Tongue (tissue), 2 donors: ENCODE measurements around the gene MACROD2. TPM values are rescaled to one million over a fixed set of nuclear protein-coding genes. Genes with fewer than 3 reads are reported as not detected.
A peak's percentile ranks its signal among the peaks of the same experiment; 100 is the strongest.

Source experiments
- DNase-seq: peaks from one replicate; pipeline ENCODE4 v3.0.0-alpha.2; 2015
- total RNA-seq: library from RNA; depleted of rRNA; stranded (reverse); fragments of >200 nt; gene quantifications from one replicate; pipeline ENCODE4 v1.2.3, GENCODE V29; 2014

MACROD2 gene
- total RNA-seq, 1 donor from 2014 or later, result 5.0 TPM

DNA sequence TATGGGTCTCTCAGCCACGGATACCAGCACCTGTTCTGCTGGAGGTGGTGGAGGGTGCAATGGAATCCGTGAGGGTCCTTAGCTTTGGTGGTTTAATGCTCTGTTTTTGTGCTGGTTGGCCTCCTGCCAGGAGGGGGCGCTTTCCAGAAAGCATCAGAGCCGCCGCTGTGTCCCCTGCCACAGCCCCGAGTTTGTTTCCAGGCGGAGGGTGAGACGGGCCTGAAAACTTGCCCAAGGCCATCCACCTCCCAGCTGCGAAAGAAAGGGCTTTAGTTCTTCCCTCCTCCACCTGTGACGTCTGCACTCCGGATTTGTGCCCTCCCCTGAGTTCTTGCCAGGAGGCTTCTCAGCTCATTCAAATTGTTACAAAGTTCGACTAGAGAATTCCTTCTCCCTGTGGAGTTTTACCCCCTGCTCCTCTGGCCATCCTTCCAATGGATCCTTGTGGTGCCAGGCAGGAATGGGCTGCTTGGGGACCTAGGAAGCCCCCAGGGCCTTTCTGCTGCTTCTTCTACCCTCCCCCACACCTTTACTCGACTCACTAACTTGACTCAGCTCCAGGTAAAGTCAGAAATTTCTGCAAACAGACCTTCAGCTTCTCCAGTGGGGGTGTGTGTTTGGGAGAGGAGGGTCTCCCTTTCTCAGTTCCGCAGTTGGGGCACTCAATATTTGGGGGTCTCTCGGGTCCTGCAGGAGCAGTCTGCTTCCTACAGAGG lies 1704.3 kb downstream of the MACROD2 start:
- DNase-seq, result peak; percentile 39

DNA sequence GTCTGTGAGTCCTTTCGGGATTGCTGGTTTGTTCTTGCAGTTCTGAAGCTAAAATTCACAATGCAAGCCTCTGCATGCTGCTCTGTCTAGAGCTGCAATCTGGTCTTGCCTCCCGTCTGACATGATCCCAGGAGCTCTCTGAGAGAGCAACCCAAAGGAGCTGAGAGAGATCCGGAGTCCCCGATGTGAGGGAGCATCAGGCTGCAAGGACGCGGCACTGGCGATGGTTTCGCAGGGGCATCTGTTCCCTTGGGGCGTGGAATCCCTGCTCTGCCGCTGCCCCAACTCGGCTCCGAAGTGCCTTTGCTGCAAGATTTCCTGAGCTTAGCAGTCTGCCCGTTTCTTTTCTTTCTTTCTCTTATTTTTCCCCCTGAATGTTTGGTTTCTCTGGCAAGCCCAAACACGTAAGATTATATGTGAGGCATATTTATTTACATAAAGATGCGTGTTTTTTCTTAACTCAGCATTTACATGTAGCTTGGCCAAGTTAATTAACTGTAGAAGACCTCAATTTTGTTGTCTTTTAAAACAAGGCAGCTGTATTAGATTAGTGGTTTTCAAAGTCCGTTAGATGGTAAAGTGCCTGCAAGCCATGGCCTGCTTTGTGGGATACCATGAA lies 1704.9 kb downstream of the MACROD2 start:
- peak; percentile 35 for DNase-seq

DNA sequence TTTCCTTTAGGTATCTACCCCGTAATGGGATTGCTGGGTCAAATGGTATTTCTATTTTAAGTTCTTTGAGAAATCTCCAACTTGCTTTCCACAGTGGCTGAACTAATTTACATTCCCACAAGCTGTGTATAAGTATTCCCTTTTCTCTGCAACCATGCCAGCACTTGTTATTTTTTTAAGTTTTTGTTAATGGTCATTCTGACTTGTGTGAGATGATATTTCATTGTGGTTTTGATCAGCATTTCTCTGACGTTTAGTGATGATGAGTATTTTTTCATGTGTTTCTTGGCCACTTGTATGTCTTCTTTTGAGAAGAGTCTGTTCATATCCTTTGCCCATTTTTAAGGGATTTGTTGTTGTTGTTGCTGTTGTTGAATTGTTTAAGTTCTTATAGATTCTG lies 1706.8 kb downstream of the MACROD2 start:
- DNase-seq, result peak; percentile 18

DNA sequence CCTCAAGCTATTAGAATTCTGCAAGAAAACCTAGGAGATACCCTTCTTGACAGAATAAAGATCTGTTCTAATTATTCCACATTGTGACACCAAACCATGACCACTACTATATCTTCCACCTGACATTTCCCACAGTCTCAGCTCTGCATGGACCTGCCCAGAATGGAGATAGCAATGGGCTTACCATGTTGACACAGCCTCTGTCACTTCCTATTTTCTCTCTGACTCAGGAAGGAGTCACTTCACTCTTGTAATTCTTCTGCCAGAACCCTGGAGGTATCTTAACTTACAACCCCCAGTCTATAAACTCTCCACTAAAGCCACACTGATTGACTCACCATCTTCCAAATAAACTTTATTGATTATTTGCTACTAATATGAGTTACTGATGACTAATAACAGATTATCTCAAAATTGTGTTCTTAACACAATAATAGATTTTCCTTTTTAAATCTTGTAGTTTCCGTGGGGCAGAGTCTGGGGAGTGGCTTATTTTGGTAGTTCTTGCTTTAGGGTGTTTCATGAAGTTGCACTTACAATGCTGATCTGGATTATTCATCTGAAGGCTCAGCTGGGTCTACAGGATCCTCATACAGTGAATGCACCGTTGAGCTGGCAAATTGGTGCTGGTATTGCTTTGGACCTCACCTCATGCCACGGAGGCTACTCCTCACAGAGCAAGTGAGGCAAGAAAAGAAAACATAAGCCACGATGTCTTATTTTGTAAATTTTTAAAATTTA lies 1708.0 kb downstream of the MACROD2 start:
- DNase-seq, result no peak

DNA sequence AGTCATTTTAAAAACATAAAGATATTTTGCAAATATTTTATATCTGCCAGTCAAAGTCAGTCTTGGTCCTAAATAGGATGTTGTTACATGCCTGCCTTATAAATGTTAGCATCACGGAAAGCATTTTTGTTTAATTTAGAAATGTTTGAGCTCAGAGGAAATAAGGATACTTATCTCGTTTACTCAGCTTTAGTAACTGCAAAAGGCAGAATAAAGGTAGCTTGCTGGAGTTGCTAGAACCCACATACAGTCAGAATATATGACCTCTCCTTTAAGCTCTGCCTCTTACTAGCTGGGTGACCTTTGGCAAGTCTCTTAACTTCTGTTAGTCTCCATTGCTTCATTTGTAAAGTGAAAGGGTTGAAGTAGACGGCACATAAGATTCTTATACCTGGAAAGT lies 1710.7 kb downstream of the MACROD2 start:
- DNase-seq, result no peak

DNA sequence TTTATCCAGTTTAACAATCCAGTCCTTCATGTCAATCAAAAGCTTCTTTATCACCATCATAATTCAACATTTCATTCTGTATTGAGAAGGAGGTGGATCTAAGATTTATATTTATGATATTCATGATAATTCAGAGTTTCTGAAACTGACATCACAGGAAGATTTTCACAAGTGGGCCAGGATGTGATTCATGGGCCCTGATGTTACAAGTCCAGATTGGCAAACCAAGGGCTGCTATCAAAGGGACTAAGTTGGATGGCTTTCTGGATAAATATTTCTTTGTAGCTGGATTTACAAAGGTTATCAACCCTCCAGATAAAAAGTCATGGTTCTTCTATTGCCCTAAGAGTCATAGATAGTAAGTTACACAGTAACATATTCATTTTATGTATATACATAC lies 1711.4 kb downstream of the MACROD2 start:
- no peak for DNase-seq

DNA sequence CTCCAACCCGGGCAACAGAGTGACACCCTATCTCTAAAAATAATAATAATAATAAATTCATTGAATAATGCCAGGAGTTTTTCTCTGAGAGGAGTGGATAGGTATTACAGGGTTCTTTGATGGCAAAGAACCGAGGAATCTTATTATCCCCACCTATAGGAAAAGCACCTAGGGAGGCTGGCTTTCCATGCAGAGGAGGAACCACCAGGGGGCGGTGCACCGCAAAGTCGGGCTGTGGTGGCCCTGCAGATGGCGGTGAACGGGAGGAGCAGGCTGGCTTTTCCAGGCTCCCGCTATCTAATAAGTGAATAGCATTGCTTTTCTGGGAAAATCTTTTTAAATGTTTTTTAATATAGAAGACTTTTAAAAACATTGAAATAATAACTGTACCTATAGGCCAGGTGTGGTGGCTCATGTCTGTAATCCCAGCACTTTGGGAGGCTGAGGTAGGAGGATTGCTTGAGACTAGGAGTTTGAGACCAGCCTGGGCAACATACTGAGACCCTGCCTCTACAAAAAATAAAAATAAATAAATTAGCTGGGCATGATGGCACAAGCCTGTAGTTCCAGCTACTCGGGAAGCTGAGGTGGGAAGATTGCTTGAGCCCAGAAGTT lies 1713.8 kb downstream of the MACROD2 start:
- no peak for DNase-seq

DNA sequence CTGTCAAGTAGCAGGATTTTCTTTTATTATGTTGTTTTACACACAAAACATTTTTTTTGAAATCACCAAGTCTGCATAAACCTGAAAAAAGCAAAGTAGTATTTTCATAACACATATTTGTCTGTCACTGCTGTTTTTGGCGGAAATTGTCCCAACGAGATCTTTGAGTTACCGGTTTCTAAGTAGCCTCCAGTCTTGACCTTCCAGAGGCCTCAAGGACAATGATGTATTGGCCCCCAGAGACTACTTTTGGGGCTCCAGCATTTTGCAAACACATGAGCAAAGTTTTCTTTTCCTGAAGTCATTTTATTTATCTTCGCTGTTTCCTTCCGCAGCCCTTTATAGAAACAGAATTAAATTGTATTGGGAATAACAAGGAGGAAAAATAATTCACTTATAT lies 1715.3 kb downstream of the MACROD2 start:
- DNase-seq, result no peak

DNA sequence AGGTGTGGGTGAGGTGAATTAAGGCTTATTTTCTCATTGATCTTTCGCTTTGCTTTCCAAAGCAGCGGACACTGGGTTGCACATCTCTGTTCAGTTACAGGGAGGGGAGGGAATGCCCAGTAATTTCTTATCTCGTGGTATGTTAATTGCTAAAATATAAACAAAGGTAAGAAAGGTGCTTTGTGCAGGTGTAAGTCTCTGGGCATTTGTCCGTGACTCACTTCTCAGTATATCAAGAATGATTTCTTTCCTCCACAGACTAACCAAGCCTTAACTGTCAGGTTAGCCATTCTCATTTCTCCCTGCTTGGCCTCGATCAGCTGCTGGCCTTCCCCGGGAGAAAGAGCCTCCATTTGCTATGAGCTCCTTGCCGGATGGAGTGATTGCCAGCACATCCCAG lies 1715.9 kb downstream of the MACROD2 start:
- DNase-seq, result no peak

DNA sequence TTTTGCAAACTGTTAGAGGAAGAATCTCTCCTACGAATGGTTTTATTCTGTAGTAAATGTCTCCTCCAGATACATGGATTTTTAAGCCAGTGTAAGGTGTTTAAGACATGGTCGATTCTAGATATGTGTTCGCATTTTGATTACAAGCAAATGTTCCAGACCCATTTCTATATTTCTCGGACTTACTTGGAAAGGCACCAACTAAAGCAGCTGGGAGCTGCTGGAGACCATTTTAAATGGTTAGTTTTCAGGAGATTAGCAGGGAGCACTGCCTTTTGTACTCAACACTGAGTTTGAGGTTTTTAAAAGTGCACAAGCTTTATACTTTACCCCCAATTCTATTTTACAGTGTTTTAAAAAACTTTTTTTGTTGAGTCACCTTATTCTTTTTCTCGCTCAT lies 1720.9 kb downstream of the MACROD2 start:
- peak; percentile 74 for DNase-seq

DNA sequence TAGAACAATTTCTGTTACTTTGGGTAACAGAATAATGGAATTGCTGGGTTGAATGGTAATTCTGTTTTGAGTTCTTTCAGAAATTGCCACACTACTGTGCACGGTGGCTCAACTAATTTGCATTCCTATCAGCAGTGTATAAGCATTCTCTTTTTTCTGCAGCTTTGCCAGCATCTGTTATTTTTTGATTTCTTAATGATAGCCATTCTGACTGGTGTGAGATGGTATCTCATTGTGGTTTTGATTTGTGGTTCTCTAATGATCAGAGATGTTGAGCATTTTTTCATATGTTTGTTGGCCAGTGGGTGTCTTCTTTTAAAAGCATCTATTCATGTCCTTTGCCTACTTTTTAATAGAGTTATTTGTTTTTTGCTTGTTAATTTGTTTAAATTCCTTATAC lies 1731.1 kb downstream of the MACROD2 start:
- DNase-seq, result no peak

DNA sequence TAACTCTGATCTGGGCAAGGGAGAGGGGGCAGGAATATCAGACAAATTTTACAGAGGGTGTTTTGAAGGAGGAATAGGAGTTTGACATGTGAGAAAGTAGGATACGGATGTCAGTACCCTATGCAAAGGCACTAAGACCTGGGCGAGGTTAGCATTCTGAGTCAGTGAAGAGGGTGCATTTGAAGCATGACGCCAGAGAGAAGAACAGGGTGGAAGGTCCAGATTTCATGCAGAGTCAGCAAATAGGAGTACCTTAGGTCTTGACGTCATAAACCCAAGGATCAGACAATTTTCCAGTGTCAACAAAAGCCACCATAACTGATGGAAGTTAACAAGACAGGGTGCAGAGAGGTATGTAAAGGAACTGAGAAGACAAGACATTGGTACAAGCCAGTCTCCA lies 1738.7 kb downstream of the MACROD2 start:
- DNase-seq, result no peak

DNA sequence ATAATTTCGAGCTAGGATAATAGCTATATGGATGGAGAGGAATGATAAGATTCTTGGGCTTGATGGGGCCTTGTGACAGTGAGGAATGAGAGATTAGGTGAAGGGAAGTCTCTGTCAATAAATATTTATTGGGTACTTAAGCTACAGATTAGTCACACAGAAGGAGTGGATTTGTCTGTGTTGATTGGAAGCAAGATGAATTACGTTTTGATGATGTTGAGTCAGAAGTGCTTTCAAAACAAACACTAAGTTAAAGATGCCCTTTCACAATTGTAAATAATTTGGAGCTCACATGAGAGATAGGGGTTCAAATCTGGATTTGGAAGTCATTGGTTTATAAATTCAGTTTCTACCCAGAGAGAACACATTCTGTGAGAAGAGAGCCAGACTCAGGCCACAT lies 1743.7 kb downstream of the MACROD2 start:
- no peak for DNase-seq

DNA sequence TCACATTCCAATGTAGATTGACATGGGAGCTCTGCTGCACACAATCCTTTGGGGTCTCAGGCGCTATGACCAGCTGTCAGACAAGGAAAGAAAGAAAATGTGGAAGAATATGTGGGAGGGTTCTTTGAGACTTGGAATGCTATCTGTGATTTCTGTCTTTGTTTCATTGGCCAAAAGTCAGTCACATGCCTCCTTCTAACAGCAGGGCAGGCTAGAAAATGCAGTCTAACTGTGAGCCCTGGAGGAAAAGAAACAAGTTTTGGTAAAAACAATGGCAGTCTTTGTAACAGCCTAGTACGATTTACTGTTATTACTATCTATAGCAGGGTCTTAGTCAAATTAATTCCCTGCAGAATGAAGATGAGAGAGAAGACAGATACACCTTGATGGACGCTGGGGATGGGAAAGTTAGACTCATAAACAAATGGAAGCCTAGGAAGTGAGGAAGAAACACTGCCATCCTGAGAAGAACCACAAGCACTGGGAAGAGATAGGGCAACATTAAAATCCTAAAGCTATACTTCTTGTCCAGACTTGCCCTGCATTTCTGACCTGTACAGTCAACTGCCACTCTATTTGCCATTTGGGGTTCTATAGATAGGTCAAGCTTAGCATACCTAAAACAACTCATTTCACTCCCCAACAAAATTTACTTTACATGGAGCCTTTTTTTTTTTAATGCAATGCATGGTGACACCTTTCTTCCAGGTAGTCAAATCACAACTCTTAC lies 1744.9 kb downstream of the MACROD2 start:
- DNase-seq, result no peak

DNA sequence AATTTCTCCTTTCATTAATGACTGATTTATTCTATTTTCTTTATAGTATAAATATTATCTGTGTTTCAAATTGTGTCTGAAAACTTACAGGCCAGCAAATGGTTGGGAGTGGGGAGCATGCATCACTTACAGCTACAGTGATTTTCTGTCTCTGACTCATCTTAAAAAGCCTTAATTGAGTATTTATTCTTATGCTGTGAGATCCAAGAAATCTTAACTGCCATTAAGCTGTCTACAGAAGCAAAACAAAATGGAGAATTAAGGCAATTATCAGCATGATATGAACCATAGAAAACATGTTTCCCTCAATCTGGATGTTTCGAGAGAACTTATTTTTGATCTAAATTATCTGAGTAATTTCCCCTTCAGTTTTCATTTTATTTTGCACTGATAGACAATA lies 1746.8 kb downstream of the MACROD2 start:
- no peak for DNase-seq

DNA sequence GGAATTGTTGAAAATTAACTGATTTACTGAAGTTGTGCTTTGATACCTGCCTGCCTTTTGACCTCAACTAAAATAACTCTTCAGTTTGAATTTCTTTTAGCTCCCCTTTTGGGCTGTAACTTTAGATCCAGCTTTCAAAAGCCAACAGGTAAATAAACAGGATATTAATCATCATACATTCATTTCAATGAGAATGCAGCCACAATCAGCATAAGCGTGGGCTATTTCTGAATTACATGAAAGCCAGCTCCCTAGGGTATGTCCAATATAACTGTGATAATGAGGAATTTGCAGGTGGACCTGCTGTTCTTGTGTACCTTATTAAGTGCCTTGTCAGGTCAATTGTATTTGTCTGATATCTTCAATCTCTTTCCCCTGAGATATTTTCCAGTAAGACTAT lies 1747.3 kb downstream of the MACROD2 start:
- no peak for DNase-seq

DNA sequence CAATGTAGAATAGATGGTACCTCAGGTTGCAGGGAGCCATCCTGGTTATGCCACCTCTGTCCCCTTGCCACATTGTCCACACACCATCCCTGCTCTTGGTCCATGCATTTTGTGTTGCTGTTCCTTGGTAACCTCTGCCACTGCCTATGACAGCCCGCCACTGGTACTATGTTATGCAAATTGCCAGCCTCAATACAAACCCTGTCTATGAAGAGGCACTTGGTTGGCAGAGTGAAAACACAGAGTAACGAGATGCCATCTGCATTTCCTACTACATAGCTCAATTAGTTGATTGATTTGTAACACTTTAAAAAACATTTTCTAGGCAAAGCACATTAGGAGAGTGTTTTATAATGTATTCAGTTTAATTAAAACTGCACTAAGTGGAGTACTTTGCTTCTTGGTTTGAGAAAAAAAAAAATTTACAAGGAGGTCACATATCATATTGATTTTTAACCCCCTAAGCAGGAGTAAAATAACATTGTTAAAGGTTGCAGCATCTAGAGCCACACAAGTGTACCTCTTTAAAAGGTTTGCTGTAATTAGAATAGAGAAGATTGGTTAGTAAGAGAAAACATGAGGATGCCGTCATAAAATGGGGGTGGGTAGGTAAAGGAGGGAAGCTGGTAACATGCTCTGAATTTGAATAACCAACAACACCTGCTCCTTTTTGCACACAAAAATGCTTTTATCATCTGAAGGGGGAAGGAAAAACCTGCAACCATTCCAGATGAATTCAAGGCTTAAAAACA lies 1760.9 kb downstream of the MACROD2 start:
- no peak for DNase-seq

DNA sequence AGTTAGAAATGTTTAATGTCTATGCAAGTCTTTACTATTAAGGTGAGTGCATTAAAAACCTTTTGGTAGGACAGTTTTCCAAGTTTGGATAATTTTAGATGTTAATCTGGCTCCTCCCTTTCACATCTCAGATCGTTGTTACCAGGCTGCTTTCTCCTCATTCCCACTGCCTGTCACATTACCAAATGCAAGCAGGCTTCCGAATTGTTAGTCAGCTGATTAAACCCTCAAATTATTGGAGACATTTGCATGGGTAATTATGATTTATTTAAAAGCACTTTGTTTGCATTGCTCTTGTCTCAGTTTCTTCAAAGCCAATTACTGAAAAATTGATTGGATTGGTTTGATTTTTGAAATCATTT lies 1761.4 kb downstream of the MACROD2 start:
- no peak for DNase-seq

DNA sequence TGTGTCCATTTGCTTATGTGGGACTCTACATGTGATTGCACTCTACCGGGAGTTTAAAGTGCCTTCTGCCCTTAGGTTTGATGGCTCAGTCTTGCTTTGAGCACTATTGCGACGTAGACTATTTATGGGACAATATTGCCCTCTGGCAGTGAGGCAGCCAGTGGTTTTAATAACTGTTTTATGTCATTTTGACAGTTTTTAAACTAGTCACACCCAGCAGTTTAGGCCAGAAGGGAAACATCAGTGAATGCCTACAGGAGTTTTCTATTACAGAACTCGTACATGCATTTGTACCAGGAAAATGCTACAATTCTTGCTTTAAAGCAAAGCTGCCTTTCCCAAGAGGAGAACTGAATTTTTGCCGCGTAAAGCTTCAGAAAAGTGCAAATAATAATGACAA lies 1764.3 kb downstream of the MACROD2 start:
- DNase-seq, result peak; percentile 73

DNA sequence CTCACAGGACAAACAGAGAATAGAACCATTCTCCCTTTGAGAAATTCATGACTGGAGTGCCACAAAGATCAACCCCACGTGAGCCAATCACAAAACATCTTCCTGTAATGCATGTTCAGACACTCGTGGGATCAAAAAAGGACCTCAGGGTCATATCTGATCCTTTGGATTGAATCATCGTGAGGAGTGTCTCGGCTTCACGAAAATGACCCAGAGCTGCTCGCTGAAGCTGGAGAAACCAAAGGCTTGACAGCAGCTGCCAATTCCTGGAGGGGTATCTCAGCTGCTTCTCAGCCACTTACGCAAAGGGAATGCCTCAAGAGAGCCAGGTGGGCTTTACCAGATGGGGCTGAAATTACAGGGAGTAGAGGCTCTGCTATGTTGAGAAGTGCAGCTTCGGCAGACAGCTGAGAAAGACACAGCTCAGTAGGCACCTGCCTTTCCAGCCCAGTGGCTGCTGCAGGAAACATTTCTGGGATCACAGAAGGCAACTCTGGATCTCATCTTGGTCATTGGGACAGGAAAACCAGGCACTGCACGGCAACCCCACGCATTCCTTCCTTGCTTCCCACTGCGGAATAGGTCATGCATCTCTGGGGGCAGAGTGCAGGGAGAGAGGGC lies 1764.8 kb downstream of the MACROD2 start:
- peak; percentile 89 for DNase-seq

DNA sequence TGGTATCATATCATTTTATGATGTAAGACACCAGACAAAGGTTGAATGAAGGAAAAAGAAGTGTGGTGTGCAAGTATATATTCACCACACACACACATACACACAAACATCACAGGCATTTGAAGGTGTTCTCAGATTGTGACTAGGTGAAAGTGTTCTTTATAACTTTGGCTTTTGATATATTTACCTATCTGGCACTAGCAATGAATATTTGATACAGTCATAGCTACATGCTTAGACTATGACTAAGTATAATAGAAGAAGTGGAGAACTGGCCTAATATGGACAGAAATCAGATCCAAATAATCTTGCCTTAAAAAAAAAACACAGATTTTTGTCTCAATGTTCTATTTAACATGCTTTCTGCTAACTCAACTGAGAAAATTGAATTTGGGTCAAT lies 1768.0 kb downstream of the MACROD2 start:
- DNase-seq, result no peak
